ENCODE measurements around the gene PDE7B. TPM values are rescaled to one million over a fixed set of nuclear protein-coding genes. Genes with fewer than 3 reads are reported as not detected.
A peak's percentile ranks its signal among the peaks of the same experiment; 100 is the strongest.

PDE7B gene
- total RNA-seq, 1 donor = 25.3 TPM

- TF ChIP-seq CTCF (IDR thresholded peaks at IDR 0.05; ENCODE audit: extremely low read depth, low read depth, low read length) = no peak
- Histone ChIP-seq H3K9me3 (ENCODE audit: low read depth, low read length) (no peaks in the 10 kb centered on the region), H3K4me2 (ENCODE audit: insufficient read depth, low read length) (no peak overlapping the region)
Measured at GRCh38 chr6:135826236-135826804, 25.2 kb upstream of the PDE7B start.

GRCh38 chr6:135828021-135828420 is 23.5 kb upstream of the PDE7B start:
- Histone ChIP-seq H3K79me2 (ENCODE audit: insufficient read depth, low read length) (no peaks in the 10 kb centered on the region), H3K27me3 (ENCODE audit: insufficient read depth, low read length) (no peaks in the 10 kb centered on the region), H4K20me1 (ENCODE audit: insufficient read depth, low read length) (no peaks in the 10 kb centered on the region), H2AFZ (ENCODE audit: low read length) (no peak overlapping the region), H3K4me3 (ENCODE audit: insufficient read depth, low read length) (no peak overlapping the region), H3K36me3 (ENCODE audit: insufficient read depth, low read length) (no peaks in the 10 kb centered on the region), H3K9me3 (ENCODE audit: low read depth, low read length) (no peaks in the 10 kb centered on the region), H3K4me2 (ENCODE audit: insufficient read depth, low read length) (no peak overlapping the region), H3K27ac (ENCODE audit: low read depth, low read length) (no peak overlapping the region), H3K4me1 (ENCODE audit: insufficient read depth, low read length) (peaks cover 13% of the 10 kb centered on the region)
- no peak for TF ChIP-seq CTCF (IDR thresholded peaks at IDR 0.05; ENCODE audit: extremely low read depth, low read depth, low read length)
- DNase-seq (ENCODE audit: insufficient read length, low spot score, missing footprints) = no peak

More at GRCh38 chr6:135826236-135826804, 25.2 kb upstream of the PDE7B start:
- Histone ChIP-seq H3K4me3 (ENCODE audit: insufficient read depth, low read length) (no peak overlapping the region), H3K27ac (ENCODE audit: low read depth, low read length) (no peak overlapping the region), H3K27me3 (ENCODE audit: insufficient read depth, low read length) (no peaks in the 10 kb centered on the region), H3K4me1 (ENCODE audit: insufficient read depth, low read length) (peaks cover 13% of the 10 kb centered on the region), H3K36me3 (ENCODE audit: insufficient read depth, low read length) (no peaks in the 10 kb centered on the region), H3K79me2 (ENCODE audit: insufficient read depth, low read length) (no peaks in the 10 kb centered on the region), H4K20me1 (ENCODE audit: insufficient read depth, low read length) (no peaks in the 10 kb centered on the region), H2AFZ (ENCODE audit: low read length) (no peak overlapping the region)
- DNase-seq (ENCODE audit: insufficient read length, low spot score, missing footprints) = no peak

GRCh38 chr6:135830452-135830881 is 21.0 kb upstream of the PDE7B start:
- Histone ChIP-seq H4K20me1 (ENCODE audit: insufficient read depth, low read length) (no peaks in the 10 kb centered on the region), H3K4me2 (ENCODE audit: insufficient read depth, low read length) (peak overlapping the region; percentile 63)
- no peak for DNase-seq (ENCODE audit: insufficient read length, low spot score, missing footprints)

DNA sequence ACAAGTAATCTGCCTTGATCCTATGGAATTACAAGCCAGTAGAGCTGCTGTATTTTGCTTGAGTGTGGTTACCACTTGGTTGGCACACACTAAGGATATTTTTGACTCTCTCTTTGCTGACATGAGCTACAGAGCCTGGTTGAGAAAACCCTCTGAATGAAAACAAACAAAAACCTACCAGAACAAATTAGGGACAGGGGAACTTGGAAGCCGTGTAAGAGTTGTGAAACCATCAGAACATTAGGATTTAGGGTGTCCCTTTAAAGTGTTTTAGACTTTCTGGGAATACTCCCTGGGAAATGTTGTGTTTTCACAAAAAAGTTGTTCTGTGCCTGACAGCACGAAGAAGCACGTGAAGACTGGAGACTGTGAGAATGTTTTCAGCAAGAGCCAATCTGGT is 20.5 kb upstream of the PDE7B start:
- Histone ChIP-seq H3K79me2 (ENCODE audit: insufficient read depth, low read length) (no peaks in the 10 kb centered on the region), H3K4me2 (ENCODE audit: insufficient read depth, low read length) (peak overlapping the region; percentile 63), H3K4me1 (ENCODE audit: insufficient read depth, low read length) (peaks cover 13% of the 10 kb centered on the region), H4K20me1 (ENCODE audit: insufficient read depth, low read length) (no peaks in the 10 kb centered on the region), H3K27ac (ENCODE audit: low read depth, low read length) (peak overlapping the region; percentile 51), H3K9me3 (ENCODE audit: low read depth, low read length) (no peaks in the 10 kb centered on the region), H3K4me3 (ENCODE audit: insufficient read depth, low read length) (no peak overlapping the region), H2AFZ (ENCODE audit: low read length) (peak overlapping the region; percentile 54), H3K36me3 (ENCODE audit: insufficient read depth, low read length) (no peaks in the 10 kb centered on the region), H3K27me3 (ENCODE audit: insufficient read depth, low read length) (no peaks in the 10 kb centered on the region)
- DNase-seq (ENCODE audit: insufficient read length, low spot score, missing footprints) = no peak
- TF ChIP-seq CTCF (IDR thresholded peaks at IDR 0.05; ENCODE audit: extremely low read depth, low read depth, low read length) = no peak

More at GRCh38 chr6:135830452-135830881, 21.0 kb upstream of the PDE7B start:
- no peaks in the 10 kb centered on the region for H3K9me3 ChIP-seq (ENCODE audit: low read depth, low read length)
- peak overlapping the region; percentile 54 for H2AFZ ChIP-seq (ENCODE audit: low read length)
- no peaks in the 10 kb centered on the region for H3K27me3 ChIP-seq (ENCODE audit: insufficient read depth, low read length)
- TF ChIP-seq CTCF (IDR thresholded peaks at IDR 0.05; ENCODE audit: extremely low read depth, low read depth, low read length) = no peak
- peak overlapping the region; percentile 51 for H3K27ac ChIP-seq (ENCODE audit: low read depth, low read length)
- H3K79me2 ChIP-seq (ENCODE audit: insufficient read depth, low read length) = no peaks in the 10 kb centered on the region
- H3K36me3 ChIP-seq (ENCODE audit: insufficient read depth, low read length) = no peaks in the 10 kb centered on the region
- no peak overlapping the region for H3K4me3 ChIP-seq (ENCODE audit: insufficient read depth, low read length)
- H3K4me1 ChIP-seq (ENCODE audit: insufficient read depth, low read length) = peaks cover 13% of the 10 kb centered on the region

All from osteoblast (primary cell).